Kidney (tissue), 14 donors: Measurements from ENCODE around the gene HLA-E. TPM values are rescaled to one million over a fixed set of nuclear protein-coding genes. Genes with fewer than 3 reads are reported as not detected.
"Not testable (repeated sequence)": the region's sequence is repeated elsewhere in the genome, so short reads cannot be mapped to it uniquely, and the experiment has no call there.

Experiments
- DNase-seq, 5 donors: peaks; one replicate each; pipeline ENCODE4 v3.0.0-alpha.2; 2013 to 2020
- FAIRE-seq: peaks from 2 replicates; lab custom pipeline; 2012; peaks lifted over from hg19 to GRCh38; lab: Jason Lieb, UNC
- H3K27ac ChIP-seq, 2 donors: one replicate each; pipeline ENCODE4 v1.7.0; 2013; ENCODE audit warnings: low read depth in 2 of 2, low read length in 2 of 2, inconsistent platforms in 1 of 2
- H3K27me3 ChIP-seq: one replicate; pipeline ENCODE4 v1.7.1; 2013; ENCODE audit warnings: low read length, inconsistent platforms; ENCODE audit not compliant: control insufficient read depth, insufficient read depth
- H3K36me3 ChIP-seq, 3 donors: one replicate each; pipeline versions ENCODE4 v1.7.0 to v1.7.1; 2013; ENCODE audit warnings: low read length in 3 of 3, control low read depth in 1 of 3, inconsistent platforms in 1 of 3; ENCODE audit not compliant: insufficient read depth in 3 of 3, control insufficient read depth in 2 of 3
- H3K4me1 ChIP-seq, 3 donors: one replicate each; pipeline versions ENCODE4 v1.7.0 to v1.7.1; 2013; ENCODE audit warnings: low read length in 3 of 3, inconsistent platforms in 1 of 3, low read depth in 1 of 3; ENCODE audit not compliant: control insufficient read depth in 2 of 3, insufficient read depth in 2 of 3
- H3K4me3 ChIP-seq, 3 donors: one replicate each; pipeline versions ENCODE4 v1.7.0 to v1.8.1; 2013; ENCODE audit warnings: low read length in 3 of 3, control low read depth in 1 of 3, inconsistent platforms in 1 of 3
- H3K9ac ChIP-seq, 3 donors: one replicate each; pipeline versions ENCODE4 v1.7.0 to v1.7.1; 2013; ENCODE audit warnings: low read length in 3 of 3, control low read depth in 1 of 3, inconsistent platforms in 1 of 3
- H3K9me3 ChIP-seq, 3 donors: one replicate each; pipeline versions ENCODE4 v1.7.0 to v1.7.1; 2013; ENCODE audit warnings: low read length in 3 of 3, control low read depth in 1 of 3, inconsistent platforms in 1 of 3; ENCODE audit not compliant: control insufficient read depth in 2 of 3, insufficient read depth in 1 of 3
- CTCF ChIP-seq: IDR thresholded peaks from 3 replicates; pipeline ENCODE4 v1.5.1; 2012; ENCODE audit warnings: mild to moderate bottlenecking, moderate library complexity, borderline replicate concordance; ENCODE audit not compliant: insufficient read depth; ENCODE audit errors: extremely low read depth
- intact Hi-C: fragments of 100-400 bp; cut with DNase I; formaldehyde crosslinking; loops from one replicate; pipeline ENCODE4 v1.11.1; 2022
- polyA plus RNA-seq: library from polyadenylated mRNA; stranded (reverse); fragments of 350-450 nt; fragmentation: Illumina TruSeq; extraction: RNeasy Lipid Tissue Mini Kit (QIAGEN cat#74804); gene quantifications from one replicate; pipeline ENCODE4 v1.2.3, GENCODE V29; 2014; ENCODE audit warnings: low read depth, low replicate concordance; ENCODE audit not compliant: insufficient read depth
- total RNA-seq: library from RNA; stranded (reverse); fragmentation: NEBNext Ultra II Directional; extraction: Animal tissue kit (Norgen Biotek cat#: 25700); gene quantifications from one replicate; pipeline ENCODE4 v1.2.1, GENCODE V29; 2021
- donor health status: control.
- donor health status: control.
- donor health status: control.
- donor health status: control.
- donor health status: control.
- donor health status: DM: yes; HTN: yes; CAD: no.
- donor health status: Normal renal cell carcinoma (clear cell type).

Gene HLA-E
- total and polyA plus RNA-seq, 2 donors from 2014 or later: 387 to 525 TPM

- H3K27me3 ChIP-seq: no peaks in the 10 kb centered on the region
- H3K36me3 ChIP-seq: no peaks in the 10 kb centered on the region
- peak overlapping the region; percentile 30 to 87 (median 64) for H3K9ac ChIP-seq
- intact Hi-C loops: no loop called here
- no peaks in the 10 kb centered on the region for H3K9me3 ChIP-seq
- TF ChIP-seq CTCF: no peak
- H3K4me1 ChIP-seq: no peaks in the 10 kb centered on the region
- peak overlapping the region; percentile 91 for H3K27ac ChIP-seq
- DNase-seq: peak; percentile 89 to 97 (median 95)
- no peak for FAIRE-seq
- peak overlapping the region; percentile 64 to 80 (median 77) for H3K4me3 ChIP-seq
Measured at GRCh38 chr6:30515944-30516753, 26.8 kb downstream of the HLA-E start.

- FAIRE-seq: not testable (repeated sequence)
- H3K4me3 ChIP-seq: peak overlapping the region; percentile 64 to 80 (median 77)
Measured at GRCh38 chr6:30516754-30517076, 27.4 kb downstream of the HLA-E start.

GRCh38 chr6:30517767-30518504 lies 28.6 kb downstream of the HLA-E start:
- H3K27me3 ChIP-seq, DNase-seq, H3K4me3 ChIP-seq, H3K9ac ChIP-seq, H3K4me1 ChIP-seq, intact Hi-C loops, H3K9me3 ChIP-seq, H3K36me3 ChIP-seq, FAIRE-seq, H3K27ac ChIP-seq: not testable (repeated sequence)

More at GRCh38 chr6:30516754-30517076, 27.4 kb downstream of the HLA-E start:
- Histone ChIP-seq H3K9ac (peak overlapping the region in 2 of 3 donors; percentile 30 to 64), H3K27ac (peak overlapping the region; percentile 91)
- H3K27me3 ChIP-seq, intact Hi-C loops, H3K9me3 ChIP-seq, H3K4me1 ChIP-seq, DNase-seq, H3K36me3 ChIP-seq: not testable (repeated sequence)

GRCh38 chr6:30518505-30519145 lies 29.3 kb downstream of the HLA-E start:
- H3K27me3 ChIP-seq, FAIRE-seq, intact Hi-C loops, H3K9me3 ChIP-seq, H3K27ac ChIP-seq, DNase-seq, H3K9ac ChIP-seq, H3K4me1 ChIP-seq, H3K36me3 ChIP-seq, H3K4me3 ChIP-seq: not testable (repeated sequence)
